ENCODE measurements around the gene TMEM235. TPM values are rescaled to one million over a fixed set of nuclear protein-coding genes. Genes with fewer than 3 reads are reported as not detected.
A peak's percentile ranks its signal among the peaks of the same experiment; 100 is the strongest.

The TMEM235 gene
- total and polyA plus RNA-seq, 12 donors: not detected

- peak overlapping the region in 6 of 10 donors; percentile 41 to 64 (median 50) for H3K27ac ChIP-seq
- H3K4me3 ChIP-seq: no peak overlapping the region
- no peak for TF ChIP-seq CTCF (IDR thresholded peaks at IDR 0.05)
- no peak for DNase-seq
- H3K27me3 ChIP-seq: peaks cover 0 to 3% (median 0%) of the 10 kb centered on the region in 7 donors
- WGBS, 2 donors: 71 to 83% methylated on average over 4 of the region's 4 CpGs
- intact Hi-C loops (cut with DNase I): loop anchor here in 1 of 10 donors (2.0 kb wide), 1 partner anchor 26 kb away; no protein-coding TSS in a partner anchor
- H3K4me1 ChIP-seq: peaks cover 0 to 25% (median 9%) of the 10 kb centered on the region in 9 donors
- no peaks in the 10 kb centered on the region for H3K9me3 ChIP-seq
- H3K36me3 ChIP-seq: peaks cover 0 to 28% (median 0%) of the 10 kb centered on the region in 9 donors
- peak in 5 of 8 donors; percentile 20 to 59 (median 45) for ATAC-seq
These were observed 8.4 kb upstream of the TMEM235 start for GRCh38 chr17:78223061-78223460.

GRCh38 chr17:78223765-78224164, 7.7 kb upstream of the TMEM235 start:
- intact Hi-C loops (cut with DNase I): loop anchor here in 1 of 10 donors (2.0 kb wide), 1 partner anchor 25 kb away; no protein-coding TSS in a partner anchor
- Histone ChIP-seq H3K27ac (peak overlapping the region in 4 of 10 donors; percentile 47 to 64 (median 58)), H3K27me3 (peaks cover 0 to 3% (median 0%) of the 10 kb centered on the region in 7 donors), H3K4me1 (peaks cover 0 to 25% (median 9%) of the 10 kb centered on the region in 9 donors), H3K9me3 (no peaks in the 10 kb centered on the region), H3K4me3 (no peak overlapping the region), H3K36me3 (peaks cover 0 to 28% (median 0%) of the 10 kb centered on the region in 9 donors)
- ATAC-seq: peak in 1 of 8 donors; percentile 6
- no peak for TF ChIP-seq CTCF (IDR thresholded peaks at IDR 0.05)
- DNase-seq: no peak
- WGBS, 2 donors: 78 to 90% methylated on average over 3 of the region's 3 CpGs

- no peak for TF ChIP-seq CTCF (IDR thresholded peaks at IDR 0.05)
- Histone ChIP-seq H3K9me3 (no peaks in the 10 kb centered on the region), H3K4me3 (no peak overlapping the region), H3K27ac (peak overlapping the region in 1 of 10 donors; percentile 31), H3K36me3 (peaks cover 0 to 26% (median 0%) of the 10 kb centered on the region in 9 donors), H3K4me1 (peaks cover 0 to 25% (median 9%) of the 10 kb centered on the region in 9 donors), H3K27me3 (peaks cover 0 to 3% (median 0%) of the 10 kb centered on the region in 7 donors)
- no peak for DNase-seq
- ATAC-seq: no peak
- intact Hi-C loops (cut with DNase I): no loop called here
- 82 to 88% methylated on average over 27 of the region's 27 CpGs for WGBS, 2 donors
These were observed 7.0 kb upstream of the TMEM235 start for GRCh38 chr17:78224231-78225087.

GRCh38 chr17:78225088-78225865, 6.2 kb upstream of the TMEM235 start:
- ATAC-seq (no peak), DNase-seq (no peak)
- intact Hi-C loops (cut with DNase I): no loop called here
- Histone ChIP-seq H3K36me3 (peaks cover 0 to 22% (median 0%) of the 10 kb centered on the region in 9 donors), H3K4me3 (no peak overlapping the region), H3K4me1 (peaks cover 0 to 25% (median 9%) of the 10 kb centered on the region in 9 donors), H3K9me3 (no peaks in the 10 kb centered on the region), H3K27me3 (peaks cover 0 to 11% (median 8%) of the 10 kb centered on the region in 7 donors), H3K27ac (no peak overlapping the region)
- WGBS, 2 donors: 96 to 98% methylated on average over 16 of the region's 16 CpGs
- no peak for TF ChIP-seq CTCF (IDR thresholded peaks at IDR 0.05)
